ENCODE results near the gene CAB39L. TPM values are rescaled to one million over a fixed set of nuclear protein-coding genes. Genes with fewer than 3 reads are reported as not detected.
A peak's percentile ranks its signal among the peaks of the same experiment; 100 is the strongest.

CAB39L gene
- total and polyA plus RNA-seq, 12 donors = 7.1 to 33.2 (median 16.9) TPM

DNA sequence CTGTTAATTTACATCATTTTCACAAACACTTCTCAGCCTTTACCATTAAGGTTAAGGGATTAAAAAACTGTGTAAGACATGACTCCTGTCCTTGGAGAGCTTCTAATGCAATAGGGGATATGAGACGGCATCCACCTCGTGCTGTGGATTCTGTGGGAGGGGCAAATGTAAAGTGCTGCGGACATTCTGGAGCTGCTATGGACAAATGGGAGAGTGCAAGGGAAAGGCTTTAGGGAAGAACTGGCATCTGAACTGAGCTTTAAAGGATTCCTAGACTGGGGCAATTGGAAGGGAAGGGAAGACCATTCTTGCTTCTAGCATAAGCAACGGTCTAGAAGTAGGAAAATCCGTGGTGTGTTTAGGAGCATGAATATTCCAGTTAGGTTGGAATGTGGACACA is 164.8 kb downstream of the CAB39L start:
- DNase-seq (no peak), ATAC-seq (no peak)
- intact Hi-C loops (cut with DNase I) = no loop called here
- WGBS, 2 donors = 77 to 78% methylated on average over 5 of the region's 5 CpGs
- Histone ChIP-seq H3K4me3 (no peak overlapping the region), H3K9me3 (no peaks in the 10 kb centered on the region), H3K27me3 (no peaks in the 10 kb centered on the region), H3K4me1 (no peaks in the 10 kb centered on the region), H3K36me3 (peaks cover 0 to 42% (median 0%) of the 10 kb centered on the region in 9 donors), H3K27ac (no peak overlapping the region)
- TF ChIP-seq, protein P1, sequence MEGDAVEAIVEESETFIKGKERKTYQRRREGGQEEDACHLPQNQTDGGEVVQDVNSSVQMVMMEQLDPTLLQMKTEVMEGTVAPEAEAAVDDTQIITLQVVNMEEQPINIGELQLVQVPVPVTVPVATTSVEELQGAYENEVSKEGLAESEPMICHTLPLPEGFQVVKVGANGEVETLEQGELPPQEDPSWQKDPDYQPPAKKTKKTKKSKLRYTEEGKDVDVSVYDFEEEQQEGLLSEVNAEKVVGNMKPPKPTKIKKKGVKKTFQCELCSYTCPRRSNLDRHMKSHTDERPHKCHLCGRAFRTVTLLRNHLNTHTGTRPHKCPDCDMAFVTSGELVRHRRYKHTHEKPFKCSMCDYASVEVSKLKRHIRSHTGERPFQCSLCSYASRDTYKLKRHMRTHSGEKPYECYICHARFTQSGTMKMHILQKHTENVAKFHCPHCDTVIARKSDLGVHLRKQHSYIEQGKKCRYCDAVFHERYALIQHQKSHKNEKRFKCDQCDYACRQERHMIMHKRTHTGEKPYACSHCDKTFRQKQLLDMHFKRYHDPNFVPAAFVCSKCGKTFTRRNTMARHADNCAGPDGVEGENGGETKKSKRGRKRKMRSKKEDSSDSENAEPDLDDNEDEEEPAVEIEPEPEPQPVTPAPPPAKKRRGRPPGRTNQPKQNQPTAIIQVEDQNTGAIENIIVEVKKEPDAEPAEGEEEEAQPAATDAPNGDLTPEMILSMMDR (IDR thresholded peaks at IDR 0.05) = no peak

DNA sequence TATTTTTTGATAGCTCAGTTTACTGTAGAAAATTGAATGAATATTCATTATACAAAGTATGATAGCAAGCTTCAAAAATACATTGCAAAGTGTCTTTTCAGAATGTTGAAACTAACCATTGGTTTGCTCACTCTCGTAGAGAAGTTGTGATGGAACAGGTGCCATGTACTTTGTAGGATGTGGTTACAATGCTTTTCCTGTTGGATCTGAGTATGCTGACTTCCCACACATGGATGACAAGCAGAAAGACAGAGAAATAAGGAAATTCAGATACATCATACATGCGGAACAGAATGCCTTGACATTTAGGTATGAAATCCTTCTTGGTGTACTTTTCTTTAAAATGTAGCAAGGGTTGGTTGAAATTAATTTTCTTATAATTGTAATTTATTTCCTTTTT is 165.7 kb downstream of the CAB39L start:
- H3K4me3 ChIP-seq = no peak overlapping the region
- DNase-seq (no peak), ATAC-seq (no peak)
- no peaks in the 10 kb centered on the region for H3K4me1 ChIP-seq
- peaks cover 0 to 37% (median 0%) of the 10 kb centered on the region in 9 donors for H3K36me3 ChIP-seq
- no peaks in the 10 kb centered on the region for H3K27me3 ChIP-seq
- intact Hi-C loops (cut with DNase I) = no loop called here
- no peaks in the 10 kb centered on the region for H3K9me3 ChIP-seq
- no peak overlapping the region for H3K27ac ChIP-seq
- TF ChIP-seq, protein P1 (IDR thresholded peaks at IDR 0.05) = no peak
- 91 to 92% methylated on average over 2 of the region's 2 CpGs for WGBS, 2 donors

DNA sequence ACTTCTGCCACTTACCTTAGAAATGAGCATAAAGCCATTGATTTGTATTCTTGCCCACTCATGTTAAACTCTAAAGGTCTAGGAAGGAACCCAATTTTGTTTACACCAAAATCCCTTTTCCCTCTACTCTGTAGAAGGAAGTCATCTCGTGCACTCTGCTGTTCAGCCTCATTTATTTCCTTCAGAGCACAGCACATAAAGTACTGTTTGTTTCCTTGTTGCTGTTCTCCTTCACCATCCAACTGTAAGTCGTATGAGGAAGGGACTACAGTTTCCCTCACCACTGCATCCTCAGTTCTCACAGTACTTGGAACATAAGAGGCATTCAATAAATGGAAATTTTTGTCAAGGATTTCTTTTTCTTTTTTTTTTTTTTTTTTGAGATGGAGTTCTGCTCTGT is 171.6 kb downstream of the CAB39L start:
- intact Hi-C loops (cut with DNase I) = no loop called here
- Histone ChIP-seq H3K27me3 (no peaks in the 10 kb centered on the region), H3K4me3 (no peak overlapping the region), H3K27ac (no peak overlapping the region), H3K36me3 (peaks cover 0 to 27% (median 8%) of the 10 kb centered on the region in 9 donors), H3K4me1 (no peaks in the 10 kb centered on the region), H3K9me3 (no peaks in the 10 kb centered on the region)
- ATAC-seq = peak in 1 of 8 donors; percentile 62
- WGBS, 2 donors = 64 to 75% methylated on average over 2 of the region's 2 CpGs
- TF ChIP-seq, protein P1 (IDR thresholded peaks at IDR 0.05) = no peak
- DNase-seq = no peak

DNA sequence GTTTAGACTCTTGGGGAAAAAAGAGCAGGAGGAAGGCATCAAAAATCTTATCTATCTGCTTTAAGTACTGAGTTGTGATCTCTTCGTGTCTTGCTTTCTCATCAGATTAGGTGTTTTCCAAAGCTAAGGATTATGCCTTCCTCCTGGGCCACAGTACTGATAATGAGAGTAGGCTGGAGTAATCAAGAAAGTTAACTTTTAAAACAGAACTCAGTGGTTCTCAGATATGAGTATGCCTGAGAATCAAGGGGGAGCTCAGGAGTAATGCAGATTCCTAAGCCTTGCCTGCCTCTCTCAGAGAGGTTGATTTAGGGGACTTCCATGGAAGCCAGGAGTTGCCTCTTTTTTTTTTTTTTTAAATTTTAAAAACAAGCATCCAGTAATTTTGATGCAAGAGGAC is 172.6 kb downstream of the CAB39L start:
- intact Hi-C loops (cut with DNase I) = no loop called here
- TF ChIP-seq, protein P1 (IDR thresholded peaks at IDR 0.05) = no peak
- Histone ChIP-seq H3K4me1 (no peaks in the 10 kb centered on the region), H3K4me3 (no peak overlapping the region), H3K9me3 (no peaks in the 10 kb centered on the region), H3K36me3 (peaks cover 0 to 36% (median 14%) of the 10 kb centered on the region in 9 donors), H3K27me3 (no peaks in the 10 kb centered on the region), H3K27ac (no peak overlapping the region)
- DNase-seq (no peak), ATAC-seq (no peak)
- WGBS, 2 donors = 15 to 40% methylated on average over 1 of the region's 1 CpG
